ENCODE measurements around the gene CDKAL1. TPM values are rescaled to one million over a fixed set of nuclear protein-coding genes. Genes with fewer than 3 reads are reported as not detected.

Gene CDKAL1
- total and polyA plus RNA-seq, 2 donors (not counting 3 experiments of a cell fraction or from before 2014, with no cell fraction given): 6.1 to 20.5 TPM

DNA sequence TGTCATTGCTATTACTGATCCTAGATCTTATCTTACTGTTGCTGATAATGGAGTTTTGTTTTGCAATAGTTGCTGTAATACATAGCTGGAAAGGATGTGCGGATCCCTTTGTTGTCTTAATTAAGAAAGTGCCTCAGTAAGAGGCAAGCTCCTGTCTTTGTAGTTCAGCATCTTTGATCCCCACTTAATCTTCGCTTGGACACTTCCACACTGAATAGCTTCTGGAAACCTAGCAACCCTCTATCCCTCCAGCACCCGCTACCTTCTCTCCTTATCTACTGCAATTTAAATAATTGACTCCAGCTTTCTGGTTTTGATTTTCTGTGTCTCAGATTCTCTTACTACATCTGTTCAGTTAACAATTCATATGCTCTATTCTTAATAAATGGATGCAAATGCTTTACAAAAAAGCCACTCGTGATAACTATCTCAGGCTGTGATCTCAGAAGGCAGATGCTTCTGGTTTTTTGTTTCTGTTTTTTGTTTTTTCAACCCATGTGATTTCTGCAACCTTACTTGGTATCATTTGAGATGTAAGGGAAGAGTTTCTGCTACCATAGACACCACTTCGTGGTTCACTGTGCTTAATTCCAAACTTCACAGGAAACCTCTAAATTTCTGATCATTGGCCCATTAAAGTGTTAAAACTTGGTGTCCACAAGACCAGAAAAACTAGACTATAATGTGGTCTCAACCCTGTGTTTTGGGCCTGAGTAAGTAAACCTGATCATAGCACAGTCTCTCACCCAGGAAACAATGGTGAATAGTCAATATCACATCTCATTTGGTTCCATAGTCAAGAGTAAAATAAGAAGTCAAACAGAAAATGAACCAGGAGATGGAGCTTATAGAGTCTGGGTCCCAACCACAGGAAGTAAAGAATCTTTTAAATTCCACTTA lies 707.2 kb downstream of the CDKAL1 start:
- intact Hi-C loops (cut with micrococcal nuclease): no loop called here
- Histone ChIP-seq H3K27ac (ENCODE audit: insufficient read depth, low read depth, low read length) (no peak overlapping the region), H2AFZ (ENCODE audit: low read depth, low read length) (no peak overlapping the region), H3K9me3 (replicated peaks; ENCODE audit: control insufficient read depth, insufficient read depth, low read length) (no peaks in the 10 kb centered on the region), H3K36me3 (ENCODE audit: control insufficient read depth in 2 of 2, extremely low read depth in 1 of 2, insufficient read depth in 2 of 2, low read length in 2 of 2) (no peaks in the 10 kb centered on the region), H3K4me2 (ENCODE audit: insufficient read depth, low read length) (no peak overlapping the region), H3K9ac (replicated peaks; ENCODE audit: extremely low read depth, insufficient read depth, low read length) (no peak overlapping the region), H3K27me3 (ENCODE audit: control insufficient read depth in 2 of 2, insufficient read depth in 2 of 2, low read length in 2 of 2) (no peaks in the 10 kb centered on the region), H3K4me3 (replicated peaks in 1 of 3; ENCODE audit: insufficient read depth in 1 of 3, low read depth in 1 of 3, low read length in 3 of 3) (no peak overlapping the region), H3K79me2 (ENCODE audit: control insufficient read depth, insufficient read depth, low read length) (no peaks in the 10 kb centered on the region), H3K9me1 (replicated peaks; ENCODE audit: control insufficient read depth, extremely low read depth, insufficient read depth, low read length) (no peaks in the 10 kb centered on the region), H3K4me1 (ENCODE audit: control insufficient read depth, extremely low read depth, insufficient read depth, low read length) (no peaks in the 10 kb centered on the region), H4K20me1 (replicated peaks; ENCODE audit: control insufficient read depth, extremely low read depth, insufficient read depth, low read length) (no peaks in the 10 kb centered on the region)
- FAIRE-seq (no peak), DNase-seq (ENCODE audit: low read depth, low spot score) (no peak)
- POLR2A ChIA-PET: no interaction called here
- no TSS peak for BruUV-seq (replicated peaks)
- CTCF ChIA-PET: interaction anchor here (0.6 kb wide), 1 partner anchor 36 kb away, joined by 3 read pairs; no protein-coding TSS in a partner anchor
- dilution Hi-C loops (cut with MboI; ENCODE audit: extremely low pct_ligation_motif_present, low sequenced_read_pairs): no loop called here
- TF ChIP-seq MYC (IDR thresholded peaks at IDR 0.05; ENCODE audit: low read depth, low read length): no peak
- TF ChIP-seq MAX (IDR thresholded peaks at IDR 0.05; ENCODE audit: insufficient read depth, insufficient read length): no peak
- no peak for TF ChIP-seq POLR2AphosphoS5 (IDR thresholded peaks at IDR 0.05; ENCODE audit: insufficient read depth, low read depth, low read length)
- TF ChIP-seq, protein P1, sequence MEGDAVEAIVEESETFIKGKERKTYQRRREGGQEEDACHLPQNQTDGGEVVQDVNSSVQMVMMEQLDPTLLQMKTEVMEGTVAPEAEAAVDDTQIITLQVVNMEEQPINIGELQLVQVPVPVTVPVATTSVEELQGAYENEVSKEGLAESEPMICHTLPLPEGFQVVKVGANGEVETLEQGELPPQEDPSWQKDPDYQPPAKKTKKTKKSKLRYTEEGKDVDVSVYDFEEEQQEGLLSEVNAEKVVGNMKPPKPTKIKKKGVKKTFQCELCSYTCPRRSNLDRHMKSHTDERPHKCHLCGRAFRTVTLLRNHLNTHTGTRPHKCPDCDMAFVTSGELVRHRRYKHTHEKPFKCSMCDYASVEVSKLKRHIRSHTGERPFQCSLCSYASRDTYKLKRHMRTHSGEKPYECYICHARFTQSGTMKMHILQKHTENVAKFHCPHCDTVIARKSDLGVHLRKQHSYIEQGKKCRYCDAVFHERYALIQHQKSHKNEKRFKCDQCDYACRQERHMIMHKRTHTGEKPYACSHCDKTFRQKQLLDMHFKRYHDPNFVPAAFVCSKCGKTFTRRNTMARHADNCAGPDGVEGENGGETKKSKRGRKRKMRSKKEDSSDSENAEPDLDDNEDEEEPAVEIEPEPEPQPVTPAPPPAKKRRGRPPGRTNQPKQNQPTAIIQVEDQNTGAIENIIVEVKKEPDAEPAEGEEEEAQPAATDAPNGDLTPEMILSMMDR (IDR thresholded peaks at IDR 0.05; ENCODE audit: extremely low read depth in 1 of 2, insufficient read depth in 1 of 2, low read depth in 1 of 2, low read length in 2 of 2): no peak
- no peak for TF ChIP-seq JUN (IDR thresholded peaks at IDR 0.05; ENCODE audit: borderline replicate concordance, insufficient read depth, insufficient read length, low read depth)
- TF ChIP-seq GATA2 (IDR thresholded peaks at IDR 0.05; ENCODE audit: insufficient read depth, insufficient read length, low read depth, low read length): no peak
- TF ChIP-seq POLR2A (IDR thresholded peaks at IDR 0.05; ENCODE audit: low read depth, low read length): no peak
- TF ChIP-seq FOS (IDR thresholded peaks at IDR 0.05; ENCODE audit: borderline replicate concordance, insufficient read depth, low read length): no peak
- no peak for TF ChIP-seq EZH2 (IDR thresholded peaks at IDR 0.05; ENCODE audit: borderline replicate concordance, low read depth, low read length, severe bottlenecking)
